Natural killer cell (primary cell): ENCODE data around the gene KIF26A. TPM values are rescaled to one million over a fixed set of nuclear protein-coding genes. Genes with fewer than 3 reads are reported as not detected.
A peak's percentile ranks its signal among the peaks of the same experiment; 100 is the strongest.

ENCODE experiments used
- ATAC-seq, 3 donors: fragments of 150-1000 bp in 2 of 3; fragments of 200-7000 bp in 1 of 3; cut with Tn5 transposase; 1 replicate in 1 of 3; 2 replicates in 2 of 3; pipeline ENCODE4 v1.10.0; 2021; ENCODE audit warnings: mild to moderate bottlenecking in 2 of 3, moderate library complexity in 2 of 3
- DNase-seq, 2 donors: peaks; one replicate each; pipeline versions ENCODE4 v3.0.0 to v3.0.0-alpha.2; 2013 to 2021; ENCODE audit warnings: mixed read lengths in 1 of 2
- H3K27ac ChIP-seq: one replicate; pipeline ENCODE4 v1.5.1; 2013; ENCODE audit warnings: mild to moderate bottlenecking, low read length
- H3K27me3 ChIP-seq: one replicate; pipeline ENCODE4 v1.6.1; 2013; ENCODE audit warnings: low read length; ENCODE audit not compliant: control insufficient read depth, insufficient read depth
- H3K36me3 ChIP-seq: one replicate; pipeline ENCODE4 v1.6.1; 2013; ENCODE audit warnings: low read length; ENCODE audit not compliant: control insufficient read depth, insufficient read depth
- H3K4me1 ChIP-seq: one replicate; pipeline ENCODE4 v1.6.1; 2013; ENCODE audit warnings: low read length; ENCODE audit not compliant: control insufficient read depth, insufficient read depth
- H3K4me3 ChIP-seq: one replicate; pipeline ENCODE4 v1.5.1; 2013; ENCODE audit warnings: low read length
- H3K9me3 ChIP-seq: one replicate; pipeline ENCODE4 v1.6.1; 2013; ENCODE audit warnings: low read length; ENCODE audit not compliant: control insufficient read depth, insufficient read depth
- H3K27ac Mint-ChIP-seq, 2 donors: one replicate each; pipeline ENCODE4 v1.8.0; 2022; ENCODE audit warnings: mild to moderate bottlenecking in 2 of 2, mixed read lengths in 2 of 2, moderate library complexity in 1 of 2
- H3K27me3 Mint-ChIP-seq, 2 donors: one replicate each; pipeline ENCODE4 v1.8.0; 2022; ENCODE audit warnings: low read depth in 2 of 2, mixed read lengths in 2 of 2
- H3K36me3 Mint-ChIP-seq: one replicate; pipeline ENCODE4 v1.8.0; 2022; ENCODE audit warnings: mixed read lengths
- H3K4me1 Mint-ChIP-seq, 2 donors: one replicate each; pipeline ENCODE4 v1.8.0; 2022; ENCODE audit warnings: mixed read lengths in 2 of 2
- H3K4me3 Mint-ChIP-seq: one replicate; pipeline ENCODE4 v1.8.0; 2022; ENCODE audit warnings: mild to moderate bottlenecking, moderate library complexity, mixed read lengths
- H3K9me3 Mint-ChIP-seq, 2 donors: one replicate each; pipeline ENCODE4 v1.8.0; 2022; ENCODE audit warnings: mixed read lengths in 2 of 2
- CTCF ChIP-seq: fragments of 200-600 bp; IDR thresholded peaks from one replicate; pipeline ENCODE4 v1.8.0; 2022; ENCODE audit warnings: antibody characterized with exemption
- WGBS: methylation state at CpG from one replicate; pipeline ENCODE4 v1.1.7; 2013; ENCODE audit warnings: missing lambda C conversion rate; ENCODE audit not compliant: insufficient coverage; 5-methylcytosine and 5-hydroxymethylcytosine counted together
- intact Hi-C: fragments of 100-400 bp; cut with micrococcal nuclease; formaldehyde crosslinking; loops from one replicate; pipeline ENCODE4 v1.14.2; 2022
- total RNA-seq, 4 donors: library from RNA; stranded (reverse); fragments of 120-200 nt in 1 of 4; gene quantifications; one replicate each; pipeline versions ENCODE4 v1.2.3 to v1.2.4, GENCODE V29; 2013 to 2022

The KIF26A gene
- total RNA-seq, 3 donors from 2014 or later (not counting 1 experiment from before 2014, with no cell fraction given), result not detected

- ATAC-seq, result no peak
- no peaks in the 10 kb centered on the region for H3K36me3 Mint-ChIP-seq
- peaks cover 0 to 3% of the 10 kb centered on the region in 2 donors for H3K27me3 Mint-ChIP-seq
- Histone ChIP-seq H3K27ac (no peak overlapping the region), H3K4me1 (peaks cover 11% of the 10 kb centered on the region), H3K36me3 (no peaks in the 10 kb centered on the region), H3K9me3 (no peaks in the 10 kb centered on the region), H3K4me3 (no peak overlapping the region), H3K27me3 (no peaks in the 10 kb centered on the region)
- no peak overlapping the region for H3K27ac Mint-ChIP-seq
- WGBS, result 60% methylated on average over 20 of the region's 20 CpGs
- H3K9me3 Mint-ChIP-seq, result no peaks in the 10 kb centered on the region
- intact Hi-C loops, result loop anchor here (5.0 kb wide), 1 partner anchor 468 kb away; no protein-coding TSS in a partner anchor
- no peak for TF ChIP-seq CTCF
- H3K4me1 Mint-ChIP-seq, result peaks cover 5 to 7% of the 10 kb centered on the region in 2 donors
- DNase-seq, result no peak
- no peak overlapping the region for H3K4me3 Mint-ChIP-seq
These were observed 44.2 kb upstream of the KIF26A start for GRCh38 chr14:104094056-104094708.

GRCh38 chr14:104094709-104095425 is 43.5 kb upstream of the KIF26A start:
- WGBS, result 52% methylated on average over 35 of the region's 35 CpGs
- ATAC-seq, result peak; percentile 63 to 80 (median 76)
- Mint-ChIP-seq H3K4me3 (no peak overlapping the region), H3K4me1 (peaks cover 5 to 7% of the 10 kb centered on the region in 2 donors), H3K27ac (no peak overlapping the region), H3K27me3 (peaks cover 0 to 3% of the 10 kb centered on the region in 2 donors), H3K9me3 (no peaks in the 10 kb centered on the region), H3K36me3 (no peaks in the 10 kb centered on the region)
- Histone ChIP-seq H3K27me3 (no peaks in the 10 kb centered on the region), H3K4me1 (peaks cover 11% of the 10 kb centered on the region), H3K9me3 (no peaks in the 10 kb centered on the region), H3K27ac (no peak overlapping the region), H3K36me3 (no peaks in the 10 kb centered on the region), H3K4me3 (no peak overlapping the region)
- peak; percentile 73 to 81 for DNase-seq
- peak; percentile 91 for TF ChIP-seq CTCF
- intact Hi-C loops, result loop anchor here (5.0 kb wide), 1 partner anchor 467 kb away; no protein-coding TSS in a partner anchor

- ATAC-seq (no peak), DNase-seq (no peak)
- Mint-ChIP-seq H3K4me3 (no peak overlapping the region), H3K27ac (no peak overlapping the region), H3K9me3 (no peaks in the 10 kb centered on the region), H3K36me3 (no peaks in the 10 kb centered on the region), H3K27me3 (peaks cover 0 to 3% of the 10 kb centered on the region in 2 donors), H3K4me1 (peaks cover 5 to 7% of the 10 kb centered on the region in 2 donors)
- TF ChIP-seq CTCF, result no peak
- Histone ChIP-seq H3K9me3 (no peaks in the 10 kb centered on the region), H3K27me3 (no peaks in the 10 kb centered on the region), H3K4me3 (no peak overlapping the region), H3K27ac (no peak overlapping the region), H3K36me3 (no peaks in the 10 kb centered on the region), H3K4me1 (peaks cover 11% of the 10 kb centered on the region)
- WGBS, result 88% methylated on average over 30 of the region's 31 CpGs
- intact Hi-C loops, result no loop called here
These were observed 42.7 kb upstream of the KIF26A start for GRCh38 chr14:104095426-104096310.
